Amniotic stem cell (primary cell): ENCODE results near the gene RALGPS1.

Experiments used
- DNase-seq: peaks from one replicate; lab custom pipeline; 2025; lab: John Stamatoyannopoulos, UW

RALGPS1 gene

DNA sequence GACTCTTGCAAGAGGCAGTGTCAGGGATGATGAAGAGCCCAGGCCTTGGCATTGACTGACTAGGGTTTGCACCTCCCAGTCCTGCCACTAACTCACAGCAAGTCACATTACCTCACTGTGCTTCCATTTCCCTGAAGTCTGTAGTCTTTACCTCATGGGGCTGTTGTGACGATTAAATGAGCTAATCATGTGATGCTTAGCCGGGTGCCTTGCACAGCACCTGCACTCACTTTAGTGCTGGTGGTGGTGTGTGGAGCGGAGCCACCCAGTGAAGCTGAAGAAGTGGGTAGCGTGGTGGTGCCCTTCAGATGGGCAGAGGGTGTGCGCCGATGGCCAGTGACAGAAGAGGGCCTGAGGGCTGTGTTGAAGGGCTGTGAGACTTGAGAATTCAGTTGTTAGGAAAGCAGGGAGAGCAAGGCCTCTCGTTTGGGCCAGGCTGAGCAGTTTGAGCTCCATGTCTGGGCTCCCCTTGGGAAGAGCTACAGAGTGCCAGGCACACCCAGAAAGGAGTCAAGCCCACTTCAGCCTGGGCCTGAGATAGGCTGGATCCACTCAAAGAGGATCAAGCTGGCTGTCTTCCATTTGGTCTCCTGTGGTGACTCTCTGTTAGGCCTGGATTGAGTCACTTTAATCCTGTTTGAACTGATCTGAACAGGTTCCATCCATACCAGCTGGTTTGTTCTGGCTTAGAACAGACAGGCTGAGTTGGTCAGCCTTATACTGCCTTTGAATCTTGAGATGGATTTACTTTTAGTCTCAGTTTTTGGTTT is 42.5 kb downstream of the RALGPS1 start:
- peak; percentile 17 for DNase-seq

DNA sequence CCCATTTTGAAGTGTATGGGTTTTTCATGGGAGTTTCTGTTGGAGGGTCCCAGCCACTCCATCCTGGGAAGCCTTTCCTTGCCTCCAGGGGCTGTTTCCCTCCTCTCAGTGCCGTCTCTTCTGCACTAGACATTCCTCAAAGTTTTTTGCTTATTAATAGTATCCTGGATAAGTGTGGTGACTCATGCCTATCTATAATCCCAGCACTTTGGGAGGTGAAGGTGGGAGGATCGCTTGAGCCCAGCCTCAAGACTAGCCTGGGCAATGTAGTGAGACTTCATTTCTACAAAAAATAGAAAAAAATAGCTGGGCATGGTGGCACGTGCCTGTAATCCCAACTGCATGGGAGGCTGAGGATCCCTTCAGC is 43.1 kb downstream of the RALGPS1 start:
- DNase-seq: no peak

DNA sequence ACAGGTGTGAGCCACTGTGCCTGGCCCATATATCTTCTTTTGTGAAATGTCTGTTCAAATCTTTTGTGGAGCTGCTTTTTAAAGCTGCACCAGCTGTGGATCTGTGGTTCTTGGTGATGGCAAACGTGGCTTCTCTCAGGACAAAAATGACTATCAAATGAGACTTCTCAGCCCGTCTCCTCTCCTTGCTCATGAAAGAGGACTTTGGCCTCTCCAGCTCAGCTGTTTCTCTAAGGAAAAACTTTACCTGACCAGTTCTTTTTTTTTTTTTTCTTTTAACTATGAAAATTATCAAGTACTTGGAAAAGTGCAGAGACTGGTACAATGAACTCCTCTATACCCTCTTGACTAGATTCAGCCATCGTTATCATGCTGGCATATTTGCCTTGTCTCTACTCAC is 44.8 kb downstream of the RALGPS1 start:
- no peak for DNase-seq

DNA sequence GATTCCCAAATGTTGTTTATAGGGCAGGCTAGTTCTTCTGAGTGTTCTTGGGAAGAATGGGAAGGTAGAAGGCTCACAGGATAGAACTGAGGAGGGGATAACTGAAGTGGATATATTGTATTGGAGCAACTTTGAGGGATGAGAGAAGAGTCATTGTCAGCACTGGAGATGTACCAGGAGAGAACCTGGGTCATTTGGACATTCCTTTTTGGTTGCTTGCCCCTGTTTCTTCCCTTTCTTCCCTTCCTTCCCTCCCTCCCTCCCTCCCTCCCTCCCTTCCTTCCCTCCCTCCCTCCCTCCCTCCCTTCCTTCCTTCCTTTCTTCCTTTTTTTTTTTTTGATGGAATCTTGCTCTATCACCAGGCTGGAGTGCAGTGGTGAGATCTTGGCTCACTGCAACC is 45.3 kb downstream of the RALGPS1 start:
- DNase-seq: no peak

DNA sequence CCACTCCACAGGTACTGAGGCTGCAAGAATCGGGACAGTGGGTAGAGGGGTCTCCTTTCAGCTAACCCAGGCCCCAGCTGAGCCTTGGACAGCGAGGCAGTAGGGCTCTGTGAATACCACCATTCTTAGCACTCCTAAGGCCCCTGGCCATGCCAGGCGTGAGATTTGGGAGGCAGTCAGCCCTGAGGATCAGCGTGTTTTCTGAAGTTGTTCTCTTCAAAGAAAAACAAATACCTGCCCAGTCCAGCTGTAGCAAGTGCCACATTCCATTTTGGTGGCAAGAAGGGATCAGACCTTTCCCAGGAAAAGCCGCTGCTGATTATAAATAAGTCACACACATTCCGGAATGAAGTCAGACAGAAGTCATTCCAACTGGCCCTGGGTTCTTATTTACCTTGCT is 47.8 kb downstream of the RALGPS1 start:
- no peak for DNase-seq

DNA sequence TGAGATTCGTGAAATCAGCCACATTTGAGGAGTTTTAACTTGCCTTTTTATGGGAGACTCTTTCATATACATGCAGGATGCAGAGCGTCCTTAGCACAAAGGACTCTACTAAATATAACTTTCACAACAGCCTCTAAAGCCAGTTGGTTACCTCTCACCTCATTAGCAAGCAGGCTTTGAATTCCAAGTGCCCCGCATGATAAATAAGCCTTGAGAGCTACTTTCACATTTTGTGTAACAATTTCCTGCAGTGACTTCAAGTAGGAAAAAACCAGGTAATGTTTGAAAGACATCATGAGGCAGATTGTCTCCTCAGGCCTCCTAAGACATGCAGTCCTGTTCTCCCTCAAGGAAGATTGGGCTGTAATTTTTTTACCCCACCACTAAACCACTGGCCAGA is 50.5 kb downstream of the RALGPS1 start:
- no peak for DNase-seq

DNA sequence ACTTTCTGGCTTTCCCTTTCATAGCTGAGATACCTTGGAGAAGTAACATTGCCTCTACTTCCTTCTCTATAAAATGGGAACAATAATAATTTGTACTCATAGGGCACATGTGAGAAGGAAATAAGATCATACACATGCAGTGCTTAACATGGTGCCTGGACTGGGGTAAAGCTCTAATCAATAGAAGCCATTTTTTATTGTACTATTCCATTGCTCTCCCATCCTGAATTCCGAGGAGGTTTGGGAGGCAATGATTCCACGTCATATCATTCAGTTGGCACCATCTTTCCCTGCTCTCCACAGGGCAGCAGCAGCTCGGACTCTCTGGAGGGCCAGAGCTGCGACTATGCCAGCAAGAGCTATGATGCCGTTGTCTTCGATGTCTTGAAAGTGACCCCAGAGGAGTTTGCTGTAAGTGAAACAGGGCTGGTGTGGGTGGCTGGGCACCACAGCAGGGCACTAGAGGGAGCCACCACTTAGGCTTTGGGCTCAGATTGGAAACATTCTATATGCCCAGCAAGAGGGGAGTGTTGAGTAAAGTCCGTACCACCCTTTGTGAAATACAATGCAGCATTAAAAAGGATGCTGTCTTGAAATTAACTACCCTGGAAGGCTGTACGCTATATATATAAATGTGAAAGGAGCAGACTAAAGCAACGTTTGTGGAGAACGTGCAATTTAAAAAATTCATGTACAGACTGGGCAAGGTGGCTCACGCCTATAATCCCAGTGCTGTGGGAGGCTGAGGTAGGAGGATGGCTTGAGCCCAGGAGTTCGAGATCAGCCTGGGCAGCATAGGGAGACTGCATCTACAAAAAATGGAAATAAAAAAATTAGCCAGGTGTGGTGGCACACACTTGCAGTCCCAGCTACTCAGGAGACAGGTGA is 51.2 kb downstream of the RALGPS1 start:
- peak; percentile 34 for DNase-seq

DNA sequence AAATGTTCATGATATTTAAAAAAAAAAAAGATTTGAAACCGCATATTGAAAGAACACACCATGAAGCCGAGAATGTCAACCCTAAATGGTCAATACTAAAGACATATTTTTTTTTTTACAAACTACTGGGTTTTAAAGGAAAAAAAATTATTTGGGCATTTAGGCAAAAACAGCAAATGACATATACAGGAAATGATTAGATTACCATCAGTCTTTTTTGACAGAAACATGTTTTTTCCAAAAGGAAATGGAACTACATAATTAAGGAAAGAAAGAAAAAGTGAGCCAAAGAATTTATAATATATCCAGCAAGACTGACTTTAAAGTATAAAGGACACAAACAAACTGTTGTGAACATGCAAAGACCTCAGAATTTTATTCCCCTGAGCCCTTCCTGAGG is 56.7 kb downstream of the RALGPS1 start:
- no peak for DNase-seq

DNA sequence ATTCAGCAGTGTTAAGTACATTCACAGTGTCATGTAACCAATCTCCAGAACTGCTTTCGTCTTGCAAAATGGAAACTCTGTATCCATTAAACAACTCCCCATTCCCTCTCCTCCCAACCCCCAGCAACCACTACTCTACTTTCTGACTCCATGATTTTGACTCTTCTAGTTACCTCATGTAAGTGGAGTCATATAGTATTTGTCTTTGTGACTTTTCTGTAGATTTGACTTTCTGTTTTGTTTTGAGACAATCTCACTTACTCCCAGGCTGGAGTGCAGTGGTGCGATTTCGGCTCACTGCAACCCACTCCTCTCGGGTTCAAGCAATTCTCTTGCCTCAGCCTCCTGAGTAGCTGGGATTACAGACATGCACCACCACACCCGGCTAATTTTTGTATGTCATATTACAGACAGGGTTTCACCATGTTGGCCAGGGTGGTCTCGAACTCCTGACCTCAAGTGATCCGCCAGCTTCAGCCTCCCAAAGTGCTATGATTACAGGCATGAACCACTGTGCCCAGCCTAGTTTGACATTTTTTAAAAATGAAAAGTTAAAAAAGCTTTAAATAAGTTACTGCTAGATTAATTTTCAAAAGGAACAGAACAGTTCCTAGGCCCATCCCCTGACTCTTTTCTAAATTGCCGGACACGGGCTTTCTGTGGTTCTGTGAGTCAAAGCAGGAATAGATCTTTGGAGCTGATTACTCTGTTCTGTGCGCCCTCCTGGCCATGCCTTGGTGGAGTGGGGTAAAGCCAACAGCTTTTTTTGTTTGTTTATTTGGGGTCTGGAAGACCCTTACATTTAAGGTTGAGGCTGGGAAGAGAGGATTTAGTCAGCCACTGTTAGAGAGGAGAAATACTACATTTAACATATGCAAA is 59.3 kb downstream of the RALGPS1 start:
- DNase-seq: no peak

DNA sequence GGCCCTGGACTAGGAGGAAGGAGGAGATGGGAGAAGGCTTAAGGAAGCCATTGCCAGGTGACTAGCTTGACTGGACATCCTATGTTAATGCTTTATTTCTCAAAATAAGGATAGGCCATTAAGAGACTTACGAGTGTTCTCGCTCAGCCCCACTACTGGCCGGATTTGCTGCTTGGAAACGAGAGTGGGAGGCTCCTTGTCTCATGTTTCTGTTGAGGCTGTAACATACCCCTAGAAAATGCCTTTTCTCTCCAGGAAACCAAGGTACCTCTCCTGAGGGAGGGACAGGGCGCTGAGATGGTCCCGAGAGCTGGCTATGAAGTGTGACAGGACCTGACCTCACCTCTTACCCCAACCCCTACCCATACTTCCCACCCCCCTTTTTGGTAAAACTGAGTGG is 60.0 kb downstream of the RALGPS1 start:
- DNase-seq: no peak

DNA sequence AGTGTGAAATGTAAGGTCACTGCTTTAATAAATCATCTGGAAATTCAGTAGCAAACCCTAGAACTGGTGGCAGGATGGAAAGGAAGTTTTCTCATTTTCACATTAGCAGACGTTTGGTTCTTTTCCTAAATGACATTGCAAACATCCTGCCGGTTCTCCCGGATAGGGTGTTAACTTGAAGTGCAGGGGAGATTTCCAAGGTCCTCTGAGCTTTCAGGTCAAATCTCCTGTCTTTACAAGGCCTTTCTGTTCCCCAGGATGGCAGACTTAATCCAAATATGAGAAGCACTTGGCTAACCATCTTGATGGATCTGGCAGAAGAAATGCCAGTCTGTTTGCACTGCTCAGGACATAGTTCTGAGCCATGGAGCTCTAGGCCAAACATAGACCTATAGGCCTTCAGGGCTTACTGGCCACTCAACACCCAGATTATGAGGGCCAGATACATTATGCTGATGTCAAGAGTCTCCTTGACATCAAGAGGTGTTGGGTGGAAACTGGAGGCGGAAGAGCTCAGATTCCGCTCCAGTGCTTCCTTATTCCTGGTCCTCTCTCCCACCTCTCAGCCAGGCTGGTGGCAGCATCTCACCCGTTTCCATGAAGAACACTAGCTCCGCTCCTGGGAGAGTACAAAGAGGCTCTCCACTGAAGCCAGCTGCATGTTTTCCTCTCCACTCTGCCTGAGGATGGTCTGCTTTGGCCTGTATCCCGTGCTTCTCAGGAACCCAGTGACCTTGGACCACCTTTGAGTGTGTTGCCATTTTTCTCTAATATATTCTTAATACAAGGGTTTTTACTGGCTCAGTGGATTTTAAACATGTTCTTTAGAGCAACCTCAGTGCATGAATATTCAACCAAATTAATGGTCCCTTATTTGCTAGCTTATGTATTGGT is 61.0 kb downstream of the RALGPS1 start:
- DNase-seq: no peak

DNA sequence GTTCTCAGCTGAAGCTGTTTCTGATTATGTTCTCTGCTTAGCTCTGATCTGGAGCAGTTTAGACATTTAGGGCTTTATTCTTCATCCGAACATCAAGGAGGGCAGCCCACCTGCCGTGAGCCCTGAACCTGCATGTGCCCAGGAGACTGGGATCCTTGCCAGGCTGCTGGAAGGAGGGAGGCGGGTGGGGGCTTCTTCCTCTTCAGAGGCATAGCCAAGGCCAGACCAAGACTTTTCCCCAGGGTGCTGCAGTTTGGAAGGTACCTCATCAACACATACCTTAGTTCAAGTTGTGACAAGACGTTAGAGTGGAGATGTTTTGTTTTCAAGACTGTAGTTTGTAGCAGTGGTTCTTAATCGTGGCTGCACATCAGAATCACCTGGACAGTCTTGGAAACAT is 64.9 kb downstream of the RALGPS1 start:
- no peak for DNase-seq

DNA sequence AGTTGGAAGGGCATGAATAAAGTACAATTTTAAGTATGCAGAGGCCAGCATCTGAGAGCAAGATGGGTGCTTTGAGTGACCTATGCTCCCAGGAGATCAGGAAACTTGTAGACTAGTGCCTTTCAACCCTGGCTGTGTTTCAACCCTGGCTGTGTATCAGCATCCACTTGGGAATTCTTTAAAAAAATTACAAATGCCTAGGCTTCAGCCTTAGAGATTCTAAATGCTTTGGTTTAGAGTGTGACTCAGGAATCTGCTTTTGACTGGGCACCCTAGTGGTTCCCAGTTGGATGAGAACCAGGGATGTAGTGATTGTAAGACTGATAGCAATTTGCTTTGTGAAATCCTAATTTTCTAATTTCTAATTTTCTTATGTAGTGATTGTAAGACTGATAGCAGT is 65.6 kb downstream of the RALGPS1 start:
- no peak for DNase-seq

DNA sequence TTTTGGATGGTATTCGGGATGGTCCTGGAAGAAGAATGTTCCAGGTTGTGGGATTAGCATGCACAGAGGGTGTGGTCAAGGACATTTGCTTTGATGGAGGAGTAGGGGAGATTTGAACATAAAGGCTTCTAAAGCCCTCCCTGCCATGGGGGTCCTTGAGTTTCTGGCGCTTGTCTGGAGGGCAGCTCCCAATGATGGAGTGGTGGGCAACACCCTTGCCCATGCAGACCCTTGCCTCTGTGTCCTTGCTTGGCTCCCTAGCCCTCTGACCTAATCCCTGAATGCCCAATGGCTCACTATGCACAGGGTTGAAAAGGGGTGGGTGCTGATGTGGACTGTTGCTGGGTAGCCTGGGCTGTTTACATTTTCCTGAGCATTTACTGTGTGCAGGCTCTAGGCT is 66.6 kb downstream of the RALGPS1 start:
- DNase-seq: no peak

DNA sequence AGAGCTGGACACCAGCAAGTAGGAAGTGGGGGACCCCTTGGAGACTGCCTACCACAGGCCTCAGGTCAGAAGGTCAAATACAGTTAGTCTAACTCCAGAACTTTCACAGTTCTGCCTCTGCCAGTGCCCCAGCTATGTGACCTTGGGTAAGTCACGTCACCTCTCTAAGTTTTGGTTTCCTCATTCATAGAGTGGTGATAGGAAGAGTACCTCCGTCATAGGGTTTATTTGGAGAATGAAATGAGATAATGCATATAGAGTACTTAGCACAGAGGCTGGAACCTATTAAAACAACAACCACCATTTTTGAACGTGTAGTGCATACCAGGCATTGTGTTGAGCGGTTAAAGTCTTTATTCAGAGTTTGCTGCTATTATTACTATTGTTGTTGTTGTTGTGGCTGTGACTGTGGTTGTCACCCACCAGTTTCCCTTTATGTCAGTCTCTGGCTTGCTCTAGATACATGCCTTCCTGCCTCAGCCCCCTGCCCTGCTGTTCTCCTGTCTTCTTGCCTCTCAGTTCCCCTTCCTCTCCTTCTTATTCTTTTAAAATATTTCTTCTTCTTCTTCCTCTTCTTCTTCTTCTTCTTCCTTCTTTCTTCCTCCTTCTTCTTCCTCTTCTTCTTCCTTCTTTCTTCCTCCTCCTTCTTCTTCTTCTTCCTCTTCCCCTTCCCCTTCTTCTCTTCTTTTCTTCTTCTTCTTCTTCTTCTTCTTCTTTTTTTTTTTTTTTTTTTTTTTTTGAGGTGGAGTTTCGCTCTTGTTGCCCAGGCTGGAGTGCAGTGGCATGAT is 67.8 kb downstream of the RALGPS1 start:
- no peak for DNase-seq

DNA sequence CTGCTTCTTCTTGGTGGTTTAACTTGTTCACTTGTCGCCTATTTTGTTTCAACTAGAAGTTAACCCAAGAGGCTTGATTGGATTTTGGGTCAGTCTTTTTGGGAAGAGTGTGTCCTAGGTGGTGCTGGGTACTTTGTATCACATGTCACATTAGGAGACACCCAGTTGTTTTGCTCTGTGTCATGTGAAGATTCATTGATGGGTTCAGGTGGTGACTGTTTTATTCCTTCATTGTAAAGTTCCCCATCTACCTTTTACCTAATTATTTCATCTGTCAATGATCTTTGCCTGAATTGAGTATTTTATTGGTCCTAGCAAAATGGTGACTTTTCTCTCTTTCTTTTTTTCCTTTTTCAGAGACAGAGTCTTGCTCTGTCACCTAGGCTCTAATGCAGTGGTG is 69.2 kb downstream of the RALGPS1 start:
- DNase-seq: no peak

DNA sequence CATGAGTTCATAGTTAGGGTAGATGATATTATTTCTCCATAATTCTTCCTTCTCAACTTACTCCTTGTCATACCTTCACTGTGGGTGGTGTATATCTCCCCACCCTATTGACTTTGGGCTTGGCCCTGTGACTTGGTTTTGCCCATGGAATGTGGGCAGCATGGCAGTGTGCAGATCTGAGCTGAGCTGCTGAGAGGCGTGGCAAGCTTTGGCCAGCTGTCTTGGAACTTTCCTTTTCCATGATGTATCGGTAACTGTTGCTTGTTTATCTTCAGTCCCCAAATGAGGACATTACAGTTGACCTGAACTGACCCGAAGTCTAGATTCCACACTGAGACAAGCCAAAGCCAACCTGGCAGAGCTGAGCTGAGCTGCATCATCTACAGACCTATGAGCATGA is 70.4 kb downstream of the RALGPS1 start:
- no peak for DNase-seq

DNA sequence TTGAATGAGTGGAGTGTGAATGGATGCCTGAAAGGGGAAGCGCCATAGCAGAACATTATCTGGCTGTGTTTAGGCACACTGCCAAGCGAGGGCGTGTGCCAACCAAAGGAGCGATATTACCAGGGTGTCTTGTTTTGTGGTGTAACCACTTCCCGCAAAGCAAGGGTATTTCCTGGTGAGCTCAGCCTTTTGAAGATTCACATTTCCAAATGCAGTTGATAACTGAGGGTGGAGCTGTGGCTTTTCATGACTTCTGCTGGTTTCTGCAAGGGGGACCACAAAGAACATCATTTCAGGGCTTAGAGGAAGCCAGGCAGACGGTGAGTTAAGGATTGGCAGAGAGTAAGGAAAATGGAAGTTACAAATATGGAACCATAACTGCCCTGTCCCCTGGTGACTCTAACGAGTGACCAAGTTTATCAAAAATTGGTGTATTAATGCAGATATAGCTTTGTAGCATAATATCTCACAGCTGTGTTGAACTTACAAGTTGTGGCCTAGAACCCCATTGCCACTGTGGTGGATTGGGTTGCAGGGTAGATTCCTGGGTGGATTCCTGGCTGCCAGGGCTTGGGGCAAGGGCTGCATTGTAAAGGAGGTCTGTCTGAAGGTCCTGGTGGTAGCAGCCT is 71.4 kb downstream of the RALGPS1 start:
- no peak for DNase-seq

DNA sequence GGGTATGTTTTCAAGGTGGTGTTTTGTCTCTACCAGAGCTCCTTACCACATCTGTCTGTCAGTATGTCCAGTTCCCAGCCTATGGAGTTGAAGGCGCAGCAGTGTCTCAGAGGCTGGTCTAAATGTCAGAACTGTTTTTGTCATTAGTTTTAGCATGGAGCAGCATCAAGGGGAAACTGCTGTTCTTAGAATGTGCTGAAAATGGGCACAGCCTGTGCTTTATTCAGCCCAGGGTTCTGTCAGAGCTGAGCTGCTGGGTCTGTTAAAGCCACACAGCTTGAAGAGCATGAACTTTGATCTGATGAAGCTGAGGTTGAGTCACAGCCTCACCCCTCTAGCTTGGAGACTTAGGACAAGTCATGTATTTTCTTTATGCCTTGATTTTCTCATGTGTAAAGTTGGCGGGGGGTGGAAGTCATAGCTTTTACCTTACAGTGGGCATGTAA is 71.9 kb downstream of the RALGPS1 start:
- no peak for DNase-seq

DNA sequence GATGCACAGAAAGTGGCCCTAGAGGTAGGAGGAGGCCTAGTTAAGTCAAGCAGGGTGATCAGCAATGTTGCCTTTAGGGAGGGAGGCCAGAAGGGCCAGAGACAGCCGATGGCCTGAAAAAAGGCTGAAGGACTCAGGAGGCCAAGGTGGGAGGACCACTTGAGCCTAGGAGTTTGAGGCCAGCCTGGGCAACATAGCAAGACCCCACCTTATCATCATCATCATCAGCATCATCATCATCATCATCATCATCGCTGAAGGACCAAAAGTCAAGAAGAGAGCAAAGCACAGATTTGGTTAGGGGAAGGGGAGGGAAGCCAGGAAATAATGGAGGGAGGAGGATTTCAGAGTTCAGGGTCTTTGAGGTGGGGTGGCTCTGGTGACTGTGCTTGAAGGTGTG is 74.3 kb downstream of the RALGPS1 start:
- DNase-seq: no peak
